DOHH2 (cell line): Measurements from ENCODE around the gene SDHC.

ENCODE experiments used
- EZH2phosphoT487 ChIP-seq: fragments of 200-600 bp; sonication (generic); IDR thresholded peaks from 2 replicates; pipeline ENCODE4 v1.6.1; 2017; ENCODE audit warnings: borderline replicate concordance, mild to moderate bottlenecking, antibody characterized with exemption, low read length, moderate library complexity, mixed read lengths
- TF ChIP-seq, protein P1 (sequence below): fragments of 200-600 bp; sonication (generic); IDR thresholded peaks from one replicate; pipeline ENCODE4 v1.5.1; 2014; ENCODE audit warnings: antibody characterized with exemption, mild to moderate bottlenecking, low read depth, low read length; ENCODE audit not compliant: poor library complexity, severe bottlenecking

DNA sequence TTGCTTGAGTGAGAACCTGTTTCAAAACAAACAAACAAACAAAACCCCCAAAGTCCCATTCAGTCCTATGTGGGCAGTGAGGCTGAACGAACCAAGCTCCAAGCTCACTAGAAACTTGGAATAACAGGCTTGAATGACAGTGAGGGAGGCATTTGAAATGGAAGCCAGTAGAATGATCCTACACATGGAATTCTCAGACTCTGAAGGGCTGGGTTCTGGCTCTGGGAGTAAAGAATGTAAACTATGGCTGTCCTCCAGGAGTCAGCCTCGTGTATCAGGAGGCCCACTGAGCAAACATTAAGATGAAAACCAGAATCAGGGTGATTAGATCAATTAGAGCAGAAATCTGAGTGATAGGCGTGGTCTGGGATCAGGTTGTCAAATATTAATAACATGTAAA lies 40.8 kb upstream of the SDHC start:
- TF ChIP-seq, protein P1, sequence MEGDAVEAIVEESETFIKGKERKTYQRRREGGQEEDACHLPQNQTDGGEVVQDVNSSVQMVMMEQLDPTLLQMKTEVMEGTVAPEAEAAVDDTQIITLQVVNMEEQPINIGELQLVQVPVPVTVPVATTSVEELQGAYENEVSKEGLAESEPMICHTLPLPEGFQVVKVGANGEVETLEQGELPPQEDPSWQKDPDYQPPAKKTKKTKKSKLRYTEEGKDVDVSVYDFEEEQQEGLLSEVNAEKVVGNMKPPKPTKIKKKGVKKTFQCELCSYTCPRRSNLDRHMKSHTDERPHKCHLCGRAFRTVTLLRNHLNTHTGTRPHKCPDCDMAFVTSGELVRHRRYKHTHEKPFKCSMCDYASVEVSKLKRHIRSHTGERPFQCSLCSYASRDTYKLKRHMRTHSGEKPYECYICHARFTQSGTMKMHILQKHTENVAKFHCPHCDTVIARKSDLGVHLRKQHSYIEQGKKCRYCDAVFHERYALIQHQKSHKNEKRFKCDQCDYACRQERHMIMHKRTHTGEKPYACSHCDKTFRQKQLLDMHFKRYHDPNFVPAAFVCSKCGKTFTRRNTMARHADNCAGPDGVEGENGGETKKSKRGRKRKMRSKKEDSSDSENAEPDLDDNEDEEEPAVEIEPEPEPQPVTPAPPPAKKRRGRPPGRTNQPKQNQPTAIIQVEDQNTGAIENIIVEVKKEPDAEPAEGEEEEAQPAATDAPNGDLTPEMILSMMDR = no peak
- no peak for TF ChIP-seq EZH2phosphoT487
